HG02852 (cell line): ENCODE measurements around the gene TMEM129.

ENCODE experiments used
- ATAC-seq: cut with Tn5 transposase; IDR thresholded peaks from one replicate; pipeline ENCODE4 v1.9.1; 2021; ENCODE audit warnings: mild to moderate bottlenecking, moderate library complexity; ENCODE audit not compliant: unreplicated experiment

The TMEM129 gene

GRCh38 chr4:1758306-1759121 lies 37.4 kb upstream of the TMEM129 start:
- ATAC-seq: no peak

- ATAC-seq: no peak
These were observed 36.7 kb upstream of the TMEM129 start for GRCh38 chr4:1757836-1758235.

GRCh38 chr4:1756893-1757779 lies 36.0 kb upstream of the TMEM129 start:
- no peak for ATAC-seq

- no peak for ATAC-seq
These were observed 35.0 kb upstream of the TMEM129 start for GRCh38 chr4:1756079-1756478.

- no peak for ATAC-seq
These were observed 34.2 kb upstream of the TMEM129 start for GRCh38 chr4:1755297-1755696.

GRCh38 chr4:1754336-1754735 lies 33.2 kb upstream of the TMEM129 start:
- ATAC-seq: no peak

- ATAC-seq: no peak
These were observed 32.7 kb upstream of the TMEM129 start for GRCh38 chr4:1753697-1754311.

- no peak for ATAC-seq
These were observed 32.2 kb upstream of the TMEM129 start for GRCh38 chr4:1753294-1753696.

GRCh38 chr4:1752284-1753041 lies 31.3 kb upstream of the TMEM129 start:
- ATAC-seq: no peak

- no peak for ATAC-seq
These were observed 30.8 kb upstream of the TMEM129 start for GRCh38 chr4:1751919-1752283.

GRCh38 chr4:1751155-1751918 lies 30.2 kb upstream of the TMEM129 start:
- ATAC-seq: no peak

GRCh38 chr4:1750381-1751154 lies 29.4 kb upstream of the TMEM129 start:
- no peak for ATAC-seq

GRCh38 chr4:1749826-1750225 lies 28.7 kb upstream of the TMEM129 start:
- no peak for ATAC-seq

- ATAC-seq: no peak
These were observed 28.2 kb upstream of the TMEM129 start for GRCh38 chr4:1749370-1749769.

GRCh38 chr4:1748465-1748995 lies 27.4 kb upstream of the TMEM129 start:
- no peak for ATAC-seq

GRCh38 chr4:1747603-1747967 lies 26.5 kb upstream of the TMEM129 start:
- no peak for ATAC-seq

GRCh38 chr4:1746919-1747602 lies 25.9 kb upstream of the TMEM129 start:
- ATAC-seq: no peak

GRCh38 chr4:1746265-1746691 lies 25.2 kb upstream of the TMEM129 start:
- ATAC-seq: peak; percentile 47

GRCh38 chr4:1745697-1746096 lies 24.6 kb upstream of the TMEM129 start:
- ATAC-seq: no peak
